Large intestine (tissue), 3 donors: ENCODE data around the gene CYP2D6. TPM values are rescaled to one million over a fixed set of nuclear protein-coding genes. Genes with fewer than 3 reads are reported as not detected.

Source experiments
- DNase-seq, 2 donors: peaks; one replicate each; pipeline versions ENCODE4 v3.0.0 to v3.0.0-alpha.2; 2013
- H3K27ac ChIP-seq: one replicate; pipeline ENCODE4 v1.5.1; 2013; ENCODE audit warnings: low read length
- H3K27me3 ChIP-seq: 2 replicates; pipeline ENCODE4 v1.6.1; 2013; ENCODE audit warnings: low read length; ENCODE audit not compliant: control insufficient read depth, insufficient read depth
- H3K36me3 ChIP-seq: 2 replicates; pipeline ENCODE4 v1.6.1; 2013; ENCODE audit warnings: low read length; ENCODE audit not compliant: control insufficient read depth, insufficient read depth
- H3K4me1 ChIP-seq: one replicate; pipeline ENCODE4 v1.6.1; 2013; ENCODE audit warnings: low read length; ENCODE audit not compliant: control insufficient read depth, insufficient read depth
- H3K4me3 ChIP-seq: one replicate; pipeline ENCODE4 v1.5.1; 2013; ENCODE audit warnings: low read length
- H3K9me3 ChIP-seq: one replicate; pipeline ENCODE4 v1.6.1; 2013; ENCODE audit warnings: mild to moderate bottlenecking, low read depth, low read length, moderate library complexity; ENCODE audit not compliant: control insufficient read depth
- WGBS: methylation state at CpG from one replicate; pipeline ENCODE4 v1.1.5; 2013; ENCODE audit warnings: low lambda C conversion rate; ENCODE audit not compliant: insufficient coverage; 5-methylcytosine and 5-hydroxymethylcytosine counted together
- polyA plus RNA-seq: library from polyadenylated mRNA; unstranded; fragments of 120-200 nt; gene quantifications from one replicate; pipeline ENCODE4 v1.2.1, GENCODE V29; 2013

Gene CYP2D6
- polyA plus RNA-seq, 1 donor = 6.5 TPM

GRCh38 chr22:42084874-42085273, 45.7 kb downstream of the CYP2D6 start:
- WGBS = no CpG with 5 or more reads among the region's 8 CpGs
- H3K36me3 ChIP-seq = peaks cover 40% of the 10 kb centered on the region
- peaks cover 7% of the 10 kb centered on the region for H3K4me1 ChIP-seq
- H3K27ac ChIP-seq = no peak overlapping the region
- H3K9me3 ChIP-seq = no peaks in the 10 kb centered on the region
- no peak overlapping the region for H3K4me3 ChIP-seq
- DNase-seq = no peak
- H3K27me3 ChIP-seq = no peaks in the 10 kb centered on the region

GRCh38 chr22:42083119-42083518, 47.5 kb downstream of the CYP2D6 start:
- WGBS = no CpG with 5 or more reads among the region's 4 CpGs
- Histone ChIP-seq H3K36me3 (peaks cover 40% of the 10 kb centered on the region), H3K4me1 (peaks cover 14% of the 10 kb centered on the region)

GRCh38 chr22:42080287-42080686, 50.3 kb downstream of the CYP2D6 start:
- WGBS = no CpG with 5 or more reads among the region's 14 CpGs
- Histone ChIP-seq H3K4me3 (peak overlapping the region; percentile 71), H3K27ac (peak overlapping the region; percentile 100), H3K4me1 (peaks cover 20% of the 10 kb centered on the region), H3K36me3 (peaks cover 46% of the 10 kb centered on the region), H3K27me3 (no peaks in the 10 kb centered on the region), H3K9me3 (no peaks in the 10 kb centered on the region)
- peak in 1 of 2 donors; percentile 73 for DNase-seq

More at GRCh38 chr22:42083119-42083518, 47.5 kb downstream of the CYP2D6 start:
- Histone ChIP-seq H3K27me3 (no peaks in the 10 kb centered on the region), H3K4me3 (no peak overlapping the region), H3K27ac (no peak overlapping the region), H3K9me3 (no peaks in the 10 kb centered on the region)
- DNase-seq = no peak

- WGBS = 0% methylated on average over 2 of the region's 71 CpGs
- H3K36me3 ChIP-seq = peaks cover 42% of the 10 kb centered on the region
- DNase-seq = peak; percentile 98 to 99
Observed at GRCh38 chr22:42079319-42080251, 51.0 kb downstream of the CYP2D6 start, which contains the start of gene SMDT1. TSS of gene SMDT1 (plus strand) at chr22:42079700. CDS start at chr22:42079769, 69 bp downstream.

GRCh38 chr22:42078469-42079318, 51.9 kb downstream of the CYP2D6 start:
- Histone ChIP-seq H3K27ac (peak overlapping the region; percentile 100), H3K27me3 (no peaks in the 10 kb centered on the region), H3K4me3 (peak overlapping the region; percentile 71), H3K9me3 (no peaks in the 10 kb centered on the region), H3K36me3 (peaks cover 36% of the 10 kb centered on the region), H3K4me1 (peaks cover 31% of the 10 kb centered on the region)
- no CpG with 5 or more reads among the region's 24 CpGs for WGBS
- peak in 1 of 2 donors; percentile 79 for DNase-seq

More at GRCh38 chr22:42079319-42080251, 51.0 kb downstream of the CYP2D6 start, which contains the start of gene SMDT1:
- H3K9me3 ChIP-seq = no peaks in the 10 kb centered on the region
- H3K27ac ChIP-seq = peak within 1 kb of the TSS; percentile 100
- H3K4me1 ChIP-seq = peaks cover 27% of the 10 kb centered on the region
- no peaks in the 10 kb centered on the region for H3K27me3 ChIP-seq
- H3K4me3 ChIP-seq = peak within 1 kb of the TSS; percentile 71

GRCh38 chr22:42077486-42078125, 53.0 kb downstream of the CYP2D6 start:
- WGBS = no CpG with 5 or more reads among the region's 21 CpGs
- no peaks in the 10 kb centered on the region for H3K27me3 ChIP-seq
- H3K27ac ChIP-seq = peak overlapping the region; percentile 100
- H3K4me3 ChIP-seq = no peak overlapping the region
- no peaks in the 10 kb centered on the region for H3K9me3 ChIP-seq
- H3K4me1 ChIP-seq = peaks cover 35% of the 10 kb centered on the region
- H3K36me3 ChIP-seq = peaks cover 28% of the 10 kb centered on the region
- DNase-seq = no peak

GRCh38 chr22:42076764-42077485, 53.7 kb downstream of the CYP2D6 start:
- no CpG with 5 or more reads among the region's 20 CpGs for WGBS
- Histone ChIP-seq H3K4me3 (no peak overlapping the region), H3K4me1 (peaks cover 35% of the 10 kb centered on the region), H3K27ac (no peak overlapping the region), H3K9me3 (no peaks in the 10 kb centered on the region), H3K36me3 (peaks cover 22% of the 10 kb centered on the region), H3K27me3 (no peaks in the 10 kb centered on the region)
- no peak for DNase-seq

Other genes with a start within 250 kb of the CYP2D6 start
- gene SHISA8, start 215.7 kb downstream of the CYP2D6 start, polyA plus RNA-seq = 0.10 TPM
- gene TNFRSF13C, start 204.0 kb downstream of the CYP2D6 start, polyA plus RNA-seq = 2.3 TPM
- gene CENPM, start 183.7 kb downstream of the CYP2D6 start, polyA plus RNA-seq = 11.6 TPM
- gene SEPTIN3, start 161.4 kb downstream of the CYP2D6 start, polyA plus RNA-seq = 5.1 TPM
- gene WBP2NL, start 132.0 kb downstream of the CYP2D6 start, polyA plus RNA-seq = 1.5 TPM
- 26.9 TPM for gene NAGA, start 60.0 kb downstream of the CYP2D6 start, polyA plus RNA-seq
- gene PHETA2, start 56.6 kb downstream of the CYP2D6 start, polyA plus RNA-seq = 10.7 TPM
- 93.7 TPM for gene SMDT1, start 51.1 kb downstream of the CYP2D6 start, polyA plus RNA-seq
- gene NDUFA6, start 40.0 kb downstream of the CYP2D6 start, polyA plus RNA-seq = 71.1 TPM
- 30.5 TPM for gene TCF20, start 139.8 kb upstream of the CYP2D6 start, polyA plus RNA-seq